T-helper 9 cell (primary cell): ENCODE data around the gene ZNF479.
"Not testable (repeated sequence)": the region's sequence is repeated elsewhere in the genome, so short reads cannot be mapped to it uniquely, and the experiment has no call there.

Experiments used
- DNase-seq: peaks from one replicate; pipeline ENCODE4 v3.0.0-alpha.2; 2020
- total RNA-seq, 2 donors: gene quantifications; one replicate each; lab custom pipeline; 2026; lab: John Stamatoyannopoulos, UW

Gene ZNF479
- 0 reads per million in 2 donors for total RNA-seq

GRCh38 chr7:57132336-57132735 is at the start of gene ZNF479:
Gene ZNF479, minus strand, starts transcription at chr7:57132436. Its CDS starts 112 bp downstream, at chr7:57132324.
- DNase-seq = not testable (repeated sequence)

- DNase-seq = no peak
Observed at GRCh38 chr7:57182031-57182430, 49.8 kb upstream of the ZNF479 start.

- no peak for DNase-seq
Observed at GRCh38 chr7:57181281-57181680, 49.0 kb upstream of the ZNF479 start.

GRCh38 chr7:57179776-57180415 is 47.7 kb upstream of the ZNF479 start:
- no peak for DNase-seq

- DNase-seq = no peak
Observed at GRCh38 chr7:57178768-57179139, 46.5 kb upstream of the ZNF479 start.

- no peak for DNase-seq
Observed at GRCh38 chr7:57177856-57178767, 45.9 kb upstream of the ZNF479 start.

- DNase-seq = no peak
Observed at GRCh38 chr7:57176928-57177635, 44.8 kb upstream of the ZNF479 start.

GRCh38 chr7:57165285-57165899 is 33.2 kb upstream of the ZNF479 start:
- no peak for DNase-seq

GRCh38 chr7:57120123-57120784 is 12.0 kb downstream of the ZNF479 start:
- not testable (repeated sequence) for DNase-seq
